Measurements from ENCODE around the gene PTPN4. TPM values are rescaled to one million over a fixed set of nuclear protein-coding genes. Genes with fewer than 3 reads are reported as not detected.

The PTPN4 gene
- total RNA-seq, 1 experiment from 2014 or later = 44.5 TPM

GRCh38 chr2:119934319-119934718, 174.6 kb downstream of the PTPN4 start:
- Histone ChIP-seq H3K27me3 (ENCODE audit: low read length) (no peaks in the 10 kb centered on the region), H2AFZ (ENCODE audit: low read length) (no peak overlapping the region), H3K9me3 (ENCODE audit: low read length) (no peaks in the 10 kb centered on the region), H3F3A (ENCODE audit: low read length, unreplicated experiment) (no peaks in the 10 kb centered on the region), H3K9me2 (replicated peaks; ENCODE audit: low read length) (no peaks in the 10 kb centered on the region), H3K4me2 (ENCODE audit: low read length) (no peak overlapping the region), H3K36me3 (ENCODE audit: low read depth, low read length) (0 out of 2 replicates have a peak, but pooled peaks cover 4% of the 10 kb centered on the region), H3K79me2 (ENCODE audit: low read length) (no peaks in the 10 kb centered on the region), H3K4me3 (ENCODE audit: low read length) (no peak overlapping the region), H3K4me1 (ENCODE audit: insufficient read depth, low read length) (no peaks in the 10 kb centered on the region), H3K27ac (ENCODE audit: low read length) (no peak overlapping the region), H3K9ac (ENCODE audit: low read length) (no peak overlapping the region), H4K20me1 (ENCODE audit: low read length) (no peaks in the 10 kb centered on the region)
- BruUV-seq (replicated peaks) = no TSS peak
- intact Hi-C loops (cut with micrococcal nuclease) = no loop called here
- TF ChIP-seq CTCF (conservative IDR thresholded peaks at IDR 0.05; ENCODE audit: low read depth, low read length) (no peak), EZH2 (IDR thresholded peaks at IDR 0.05; ENCODE audit: low read length, unreplicated experiment) (no peak), EZH2phosphoT487 (IDR thresholded peaks at IDR 0.05; ENCODE audit: borderline replicate concordance, low read length) (no peak)
- ChIA-PET CTCF (no interaction called here), POLR2A (ENCODE audit: unreplicated experiment) (no interaction called here)
- DNase-seq (no peak), ATAC-seq (no peak)

GRCh38 chr2:119937680-119938079, 178.0 kb downstream of the PTPN4 start:
- ATAC-seq = no peak
- H3K9me2 ChIP-seq (replicated peaks; ENCODE audit: low read length) = no peaks in the 10 kb centered on the region
- no peak for DNase-seq
- H3K4me1 ChIP-seq (ENCODE audit: insufficient read depth, low read length) = no peaks in the 10 kb centered on the region
- no TSS peak for BruUV-seq (replicated peaks)
- H3F3A ChIP-seq (ENCODE audit: low read length, unreplicated experiment) = no peaks in the 10 kb centered on the region
- no peak overlapping the region for H3K4me2 ChIP-seq (ENCODE audit: low read length)
- H3K9me3 ChIP-seq (ENCODE audit: low read length) = no peaks in the 10 kb centered on the region
- no peak overlapping the region for H3K27ac ChIP-seq (ENCODE audit: low read length)
- no peak overlapping the region for H3K4me3 ChIP-seq (ENCODE audit: low read length)
- no peak overlapping the region for H2AFZ ChIP-seq (ENCODE audit: low read length)
- no peaks in the 10 kb centered on the region for H3K27me3 ChIP-seq (ENCODE audit: low read length)
- TF ChIP-seq CTCF (conservative IDR thresholded peaks at IDR 0.05; ENCODE audit: low read depth, low read length) (no peak), EZH2phosphoT487 (IDR thresholded peaks at IDR 0.05; ENCODE audit: borderline replicate concordance, low read length) (no peak), EZH2 (IDR thresholded peaks at IDR 0.05; ENCODE audit: low read length, unreplicated experiment) (no peak)
- intact Hi-C loops (cut with micrococcal nuclease) = no loop called here
- no peaks in the 10 kb centered on the region for H4K20me1 ChIP-seq (ENCODE audit: low read length)
- ChIA-PET CTCF (no interaction called here), POLR2A (ENCODE audit: unreplicated experiment) (no interaction called here)
- H3K36me3 ChIP-seq (ENCODE audit: low read depth, low read length) = 0 out of 2 replicates have a peak, but pooled peaks cover 4% of the 10 kb centered on the region
- no peak overlapping the region for H3K9ac ChIP-seq (ENCODE audit: low read length)
- no peaks in the 10 kb centered on the region for H3K79me2 ChIP-seq (ENCODE audit: low read length)

GRCh38 chr2:119939915-119940314, 180.2 kb downstream of the PTPN4 start:
- ChIA-PET CTCF (no interaction called here), POLR2A (ENCODE audit: unreplicated experiment) (no interaction called here)
- Histone ChIP-seq H3K9me2 (replicated peaks; ENCODE audit: low read length) (no peaks in the 10 kb centered on the region), H3K4me1 (ENCODE audit: insufficient read depth, low read length) (no peaks in the 10 kb centered on the region), H3K36me3 (ENCODE audit: low read depth, low read length) (0 out of 2 replicates have a peak, but pooled peaks cover under 1% of the 10 kb centered on the region), H3K79me2 (ENCODE audit: low read length) (no peaks in the 10 kb centered on the region), H3K4me2 (ENCODE audit: low read length) (no peak overlapping the region), H3K4me3 (ENCODE audit: low read length) (no peak overlapping the region), H2AFZ (ENCODE audit: low read length) (no peak overlapping the region), H3K27me3 (ENCODE audit: low read length) (no peaks in the 10 kb centered on the region), H3K27ac (ENCODE audit: low read length) (no peak overlapping the region), H3K9ac (ENCODE audit: low read length) (no peak overlapping the region), H3K9me3 (ENCODE audit: low read length) (no peaks in the 10 kb centered on the region), H4K20me1 (ENCODE audit: low read length) (no peaks in the 10 kb centered on the region), H3F3A (ENCODE audit: low read length, unreplicated experiment) (no peaks in the 10 kb centered on the region)
- BruUV-seq (replicated peaks) = no TSS peak
- no peak for DNase-seq
- TF ChIP-seq EZH2phosphoT487 (IDR thresholded peaks at IDR 0.05; ENCODE audit: borderline replicate concordance, low read length) (no peak), CTCF (conservative IDR thresholded peaks at IDR 0.05; ENCODE audit: low read depth, low read length) (no peak), EZH2 (IDR thresholded peaks at IDR 0.05; ENCODE audit: low read length, unreplicated experiment) (no peak)
- no peak for ATAC-seq
- intact Hi-C loops (cut with micrococcal nuclease) = no loop called here
